HepG2 (cell line): ENCODE results near the gene COG4. TPM values are rescaled to one million over a fixed set of nuclear protein-coding genes. Genes with fewer than 3 reads are reported as not detected.

Source experiments
- ASH2L ChIP-seq: fragments of 300-600, 200-600 bp; sonication (generic); IDR thresholded peaks from 2 replicates; pipeline ENCODE4 v1.7.0; 2017; ENCODE audit warnings: low read depth, mild to moderate bottlenecking, moderate library complexity, mixed read lengths, low read length; ENCODE audit not compliant: insufficient read length
- CHD2 ChIP-seq: IDR thresholded peaks from 2 replicates; pipeline ENCODE4 v1.6.1; 2011; ENCODE audit warnings: low read depth, low read length, improper control_type of control experiment
- DPF2 ChIP-seq: sonication (generic); formaldehyde crosslinking; IDR thresholded peaks from 2 replicates; pipeline ENCODE4 v1.4.0; 2020; ENCODE audit warnings: mild to moderate bottlenecking, low read depth, missing genetic modification reagents, borderline replicate concordance
- ERF ChIP-seq: IDR thresholded peaks from 2 replicates; pipeline ENCODE4 v1.6.1; 2018; ENCODE audit warnings: missing biosample characterization, missing genetic modification reagents
- ETS1 ChIP-seq: sonication (generic); formaldehyde crosslinking; IDR thresholded peaks from 2 replicates; pipeline ENCODE4 v1.4.0; 2020; ENCODE audit warnings: missing genetic modification reagents
- FOSL2 ChIP-seq: sonication (generic); formaldehyde crosslinking; IDR thresholded peaks from 2 replicates; pipeline ENCODE4 v1.4.0; 2020; ENCODE audit warnings: missing genetic modification reagents
- IRF9 ChIP-seq: sonication (generic); formaldehyde crosslinking; IDR thresholded peaks from 2 replicates; pipeline ENCODE4 v1.8.0; 2022; ENCODE audit warnings: missing genetic modification reagents, mild to moderate bottlenecking, borderline replicate concordance
- KMT2B ChIP-seq: IDR thresholded peaks from 2 replicates; pipeline ENCODE4 v1.6.1; 2016; ENCODE audit warnings: missing genetic modification reagents, missing compliant biosample characterization
- MAFF ChIP-seq: IDR thresholded peaks from 2 replicates; pipeline ENCODE4 v1.6.1; 2011; ENCODE audit warnings: low read depth, low read length, improper control_type of control experiment
- PAWR ChIP-seq: sonication (generic); formaldehyde crosslinking; IDR thresholded peaks from 2 replicates; pipeline ENCODE4 v1.4.0; 2020; ENCODE audit warnings: missing genetic modification reagents, mild to moderate bottlenecking, borderline replicate concordance
- RBM22 ChIP-seq: fragments of 200-400 bp; formaldehyde crosslinking; optimal IDR thresholded peaks from 2 replicates; pipeline ENCODE3; 2017; ENCODE audit warnings: mild to moderate bottlenecking, low read length, moderate library complexity
- RNF2 ChIP-seq: fragments of 450-650 bp; conservative IDR thresholded peaks from 2 replicates; pipeline ENCODE4 v1.6.1; 2016; ENCODE audit warnings: low read depth
- SOX5 ChIP-seq: IDR thresholded peaks from 2 replicates; pipeline ENCODE4 v1.6.1; 2016; ENCODE audit warnings: borderline replicate concordance
- XBP1 ChIP-seq: sonication (generic); formaldehyde crosslinking; IDR thresholded peaks from 2 replicates; pipeline ENCODE4 v1.5.0; 2020; ENCODE audit warnings: missing genetic modification reagents
- ZFAT ChIP-seq: sonication (generic); formaldehyde crosslinking; conservative IDR thresholded peaks from 2 replicates; pipeline ENCODE4 v1.8.1; 2023; ENCODE audit warnings: missing genetic modification reagents, inconsistent platforms
- ZNF775 ChIP-seq: sonication (generic); formaldehyde crosslinking; IDR thresholded peaks from 2 replicates; pipeline ENCODE4 v1.4.0; 2020; ENCODE audit warnings: missing genetic modification reagents, mild to moderate bottlenecking, moderate library complexity, borderline replicate concordance
- ZNF879 ChIP-seq: sonication (generic); formaldehyde crosslinking; IDR thresholded peaks from 2 replicates; pipeline ENCODE4 v1.8.1; 2023; ENCODE audit warnings: missing genetic modification reagents
- ZSCAN25 ChIP-seq: sonication (generic); formaldehyde crosslinking; IDR thresholded peaks from 2 replicates; pipeline ENCODE4 v1.8.0; 2022; ENCODE audit warnings: mild to moderate bottlenecking, missing genetic modification reagents
- polyA plus RNA-seq, 8 experiments: library from polyadenylated mRNA; depleted of rRNA in 3 of 8; stranded (reverse) in 7 of 8; unstranded in 1 of 8; fragments of >200 nt; fragmentation: Illumina TruSeq in 4 of 8; extraction: Trizol in 4 of 8; gene quantifications; 2 replicates each; pipeline versions ENCODE4 v1.2.1 to v1.2.3, GENCODE V29; 2011 to 2016; ENCODE audit warnings: low read depth in 4 of 8, missing spikeins in 1 of 8, mixed read lengths in 1 of 8; ENCODE audit not compliant: insufficient read depth in 1 of 8
- total RNA-seq, 5 experiments: library from RNA; depleted of rRNA; stranded (reverse); fragments of >200 nt; fragmentation: Illumina TruSeq; extraction: Trizol; gene quantifications; 2 replicates each; pipeline ENCODE4 v1.2.3, GENCODE V29; 2016; ENCODE audit warnings: low read depth in 1 of 5
- TF ChIP-seq, protein P1 (sequence below): sonication (generic); formaldehyde crosslinking; IDR thresholded peaks from 2 replicates; pipeline ENCODE4 v1.4.0; 2020; ENCODE audit warnings: mild to moderate bottlenecking, missing genetic modification reagents
- TF ChIP-seq, protein P2 (sequence below), 2 experiments: IDR thresholded peaks; 2 replicates each; pipeline ENCODE4 v1.6.1; 2011 to 2012; ENCODE audit warnings: low read length in 2 of 2, borderline replicate concordance in 1 of 2, low read depth in 1 of 2, mild to moderate bottlenecking in 1 of 2, moderate library complexity in 1 of 2
- TF ChIP-seq, protein P3 (sequence below): sonication (generic); IDR thresholded peaks from 2 replicates; pipeline ENCODE4 v1.6.1; 2016; ENCODE audit warnings: low read depth, borderline replicate concordance

COG4 gene
- total and polyA plus RNA-seq, 2 of the 13 experiments (the other 11 are each of a cell fraction or from before 2014, with no cell fraction given), result 51.1 to 73.8 TPM

DNA sequence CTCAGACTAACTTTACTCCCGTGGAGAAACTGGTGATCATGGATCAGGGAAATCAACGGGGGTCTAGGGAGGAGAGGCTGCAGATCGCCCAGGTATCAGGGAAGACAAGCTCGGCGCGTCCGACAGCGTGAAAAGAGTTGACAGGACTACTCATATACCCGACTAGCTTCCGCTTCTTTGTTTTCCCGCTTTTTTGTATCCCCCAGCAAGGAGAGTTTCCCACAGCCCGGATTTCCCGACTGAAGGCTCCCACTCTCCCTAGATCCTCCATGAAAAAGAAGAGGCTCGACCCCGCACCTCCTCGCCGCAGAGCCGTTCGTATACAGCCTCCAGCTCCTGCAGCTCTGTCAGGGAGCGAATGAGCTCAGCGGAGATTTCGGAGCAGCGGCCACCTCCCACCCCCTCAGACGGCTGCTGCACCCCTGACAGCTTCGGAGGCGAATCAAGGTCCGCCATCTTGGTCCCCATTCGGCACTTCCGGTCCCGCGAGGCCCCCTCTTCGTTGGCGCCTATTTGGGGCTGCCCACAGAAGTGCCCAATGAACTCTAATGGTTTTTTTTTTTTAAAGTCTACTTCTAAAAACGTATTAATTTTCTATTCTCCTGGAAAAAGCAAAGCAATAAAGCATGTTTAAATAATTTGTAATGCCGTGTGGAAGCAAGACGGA, at the start of gene COG4 (continued):
- TF ChIP-seq RBM22, result no peak
- TF ChIP-seq IRF9 (CRISPR knock-in tag), result 0 out of 2 replicates have a peak, but pooled peaks have one; percentile 29
- peak; percentile 35; the same call in 1 of the 2 replicates for TF ChIP-seq ETS1 (CRISPR knock-in tag)
- TF ChIP-seq XBP1 (CRISPR knock-in tag), result no peak
- TF ChIP-seq MAFF, result no peak
- TF ChIP-seq ZNF879 (CRISPR knock-in tag), result no peak
- TF ChIP-seq ASH2L, result no peak
- no peak; the same call in 1 of the 2 replicates for TF ChIP-seq CHD2
- TF ChIP-seq, protein P1, sequence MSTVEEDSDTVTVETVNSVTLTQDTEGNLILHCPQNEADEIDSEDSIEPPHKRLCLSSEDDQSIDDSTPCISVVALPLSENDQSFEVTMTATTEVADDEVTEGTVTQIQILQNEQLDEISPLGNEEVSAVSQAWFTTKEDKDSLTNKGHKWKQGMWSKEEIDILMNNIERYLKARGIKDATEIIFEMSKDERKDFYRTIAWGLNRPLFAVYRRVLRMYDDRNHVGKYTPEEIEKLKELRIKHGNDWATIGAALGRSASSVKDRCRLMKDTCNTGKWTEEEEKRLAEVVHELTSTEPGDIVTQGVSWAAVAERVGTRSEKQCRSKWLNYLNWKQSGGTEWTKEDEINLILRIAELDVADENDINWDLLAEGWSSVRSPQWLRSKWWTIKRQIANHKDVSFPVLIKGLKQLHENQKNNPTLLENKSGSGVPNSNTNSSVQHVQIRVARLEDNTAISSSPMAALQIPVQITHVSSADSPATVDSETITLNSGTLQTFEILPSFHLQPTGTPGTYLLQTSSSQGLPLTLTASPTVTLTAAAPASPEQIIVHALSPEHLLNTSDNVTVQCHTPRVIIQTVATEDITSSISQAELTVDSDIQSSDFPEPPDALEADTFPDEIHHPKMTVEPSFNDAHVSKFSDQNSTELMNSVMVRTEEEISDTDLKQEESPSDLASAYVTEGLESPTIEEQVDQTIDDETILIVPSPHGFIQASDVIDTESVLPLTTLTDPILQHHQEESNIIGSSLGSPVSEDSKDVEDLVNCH (CRISPR knock-in tag), result no peak
- no peak; the same call in 1 of the 2 replicates for TF ChIP-seq FOSL2 (CRISPR knock-in tag)
- TF ChIP-seq ZSCAN25 (CRISPR knock-in tag), result no peak
- no peak for TF ChIP-seq DPF2
- TF ChIP-seq PAWR (CRISPR knock-in tag), result no peak
- no peak for TF ChIP-seq RNF2
- TF ChIP-seq KMT2B (CRISPR knock-in tag), result peak; percentile 84
- TF ChIP-seq, protein P2, sequence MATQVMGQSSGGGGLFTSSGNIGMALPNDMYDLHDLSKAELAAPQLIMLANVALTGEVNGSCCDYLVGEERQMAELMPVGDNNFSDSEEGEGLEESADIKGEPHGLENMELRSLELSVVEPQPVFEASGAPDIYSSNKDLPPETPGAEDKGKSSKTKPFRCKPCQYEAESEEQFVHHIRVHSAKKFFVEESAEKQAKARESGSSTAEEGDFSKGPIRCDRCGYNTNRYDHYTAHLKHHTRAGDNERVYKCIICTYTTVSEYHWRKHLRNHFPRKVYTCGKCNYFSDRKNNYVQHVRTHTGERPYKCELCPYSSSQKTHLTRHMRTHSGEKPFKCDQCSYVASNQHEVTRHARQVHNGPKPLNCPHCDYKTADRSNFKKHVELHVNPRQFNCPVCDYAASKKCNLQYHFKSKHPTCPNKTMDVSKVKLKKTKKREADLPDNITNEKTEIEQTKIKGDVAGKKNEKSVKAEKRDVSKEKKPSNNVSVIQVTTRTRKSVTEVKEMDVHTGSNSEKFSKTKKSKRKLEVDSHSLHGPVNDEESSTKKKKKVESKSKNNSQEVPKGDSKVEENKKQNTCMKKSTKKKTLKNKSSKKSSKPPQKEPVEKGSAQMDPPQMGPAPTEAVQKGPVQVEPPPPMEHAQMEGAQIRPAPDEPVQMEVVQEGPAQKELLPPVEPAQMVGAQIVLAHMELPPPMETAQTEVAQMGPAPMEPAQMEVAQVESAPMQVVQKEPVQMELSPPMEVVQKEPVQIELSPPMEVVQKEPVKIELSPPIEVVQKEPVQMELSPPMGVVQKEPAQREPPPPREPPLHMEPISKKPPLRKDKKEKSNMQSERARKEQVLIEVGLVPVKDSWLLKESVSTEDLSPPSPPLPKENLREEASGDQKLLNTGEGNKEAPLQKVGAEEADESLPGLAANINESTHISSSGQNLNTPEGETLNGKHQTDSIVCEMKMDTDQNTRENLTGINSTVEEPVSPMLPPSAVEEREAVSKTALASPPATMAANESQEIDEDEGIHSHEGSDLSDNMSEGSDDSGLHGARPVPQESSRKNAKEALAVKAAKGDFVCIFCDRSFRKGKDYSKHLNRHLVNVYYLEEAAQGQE (IDR thresholded peaks at IDR 0.05; ENCODE audit: borderline replicate concordance in 1 of 2, low read depth in 1 of 2, low read length in 2 of 2), result peak in 1 of 2 experiments; percentile 47; a peak in 1 of 4 replicates
- TF ChIP-seq, protein P3, sequence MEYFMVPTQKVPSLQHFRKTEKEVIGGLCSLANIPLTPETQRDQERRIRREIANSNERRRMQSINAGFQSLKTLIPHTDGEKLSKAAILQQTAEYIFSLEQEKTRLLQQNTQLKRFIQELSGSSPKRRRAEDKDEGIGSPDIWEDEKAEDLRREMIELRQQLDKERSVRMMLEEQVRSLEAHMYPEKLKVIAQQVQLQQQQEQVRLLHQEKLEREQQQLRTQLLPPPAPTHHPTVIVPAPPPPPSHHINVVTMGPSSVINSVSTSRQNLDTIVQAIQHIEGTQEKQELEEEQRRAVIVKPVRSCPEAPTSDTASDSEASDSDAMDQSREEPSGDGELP, result no peak
- TF ChIP-seq SOX5 (CRISPR knock-in tag), result no peak; the same call in 1 of the 2 replicates
- 0 out of 2 replicates have a peak, but pooled peaks have one; percentile 24 for TF ChIP-seq ZNF775
- TF ChIP-seq ZFAT, result no peak
- peak; percentile 71 for TF ChIP-seq ERF
